K562 (cell line): ENCODE measurements around the gene CBLIF. TPM values are rescaled to one million over a fixed set of nuclear protein-coding genes. Genes with fewer than 3 reads are reported as not detected.

Source experiments
- C11orf30 ChIP-seq: fragments of 450-650 bp; IDR thresholded peaks from 2 replicates; pipeline ENCODE4 v1.6.1; 2016; ENCODE audit warnings: low read depth, mild to moderate bottlenecking
- CBX2 ChIP-seq: fragments of 200-600 bp; sonication (generic); IDR thresholded peaks from one replicate; pipeline ENCODE4 v1.6.1; 2012; ENCODE audit warnings: mild to moderate bottlenecking, low read length, inconsistent platforms; ENCODE audit not compliant: insufficient read depth, poor library complexity, severe bottlenecking
- CHD2 ChIP-seq: IDR thresholded peaks from 2 replicates; pipeline ENCODE4 v1.6.1; 2011; ENCODE audit warnings: low read depth, low read length
- EP400 ChIP-seq: fragments of 450-650 bp; IDR thresholded peaks from 2 replicates; pipeline ENCODE4 v1.6.1; 2017; ENCODE audit warnings: antibody characterized with exemption, mild to moderate bottlenecking, moderate library complexity
- HSF4 ChIP-seq: fragments of 250-450 bp; sonication (Bioruptor Pico); IDR thresholded peaks from 2 replicates; pipeline ENCODE4 v2.1.2; 2022; ENCODE audit warnings: mild to moderate bottlenecking, moderate library complexity, borderline replicate concordance
- SMAD1 ChIP-seq: fragments of 150-350 bp; IDR thresholded peaks from 2 replicates; pipeline ENCODE4 v1.6.1; 2014; ENCODE audit warnings: low read length, low read depth; ENCODE audit not compliant: partially characterized antibody
- SMAD4 ChIP-seq: fragments of 250-450 bp; sonication (Bioruptor Pico); conservative IDR thresholded peaks from 2 replicates; pipeline ENCODE4 v1.8.0; 2021; ENCODE audit warnings: inconsistent platforms, mild to moderate bottlenecking, moderate library complexity
- SUPT5H ChIP-seq: fragments of 450-650 bp; IDR thresholded peaks from 2 replicates; pipeline ENCODE4 v1.6.1; 2016
- ZNF143 ChIP-seq: sonication (generic); formaldehyde crosslinking; IDR thresholded peaks from 2 replicates; pipeline ENCODE4 v1.9.0; 2022; ENCODE audit warnings: mild to moderate bottlenecking, missing genetic modification reagents
- polyA plus RNA-seq, 8 experiments: library from polyadenylated mRNA; depleted of rRNA in 4 of 8; stranded (reverse) in 5 of 8; unstranded in 3 of 8; fragments of >200 nt; fragmentation: Nextera tagmentation in 2 of 8; fragmentation: Illumina TruSeq in 1 of 8; extraction: Ambion mirVana in 2 of 8; extraction: Trizol in 1 of 8; gene quantifications; 2 replicates each; pipeline versions ENCODE4 v1.2.1 to v1.2.3, GENCODE V29; 2011 to 2014; ENCODE audit warnings: inconsistent platforms in 1 of 8, missing spikeins in 1 of 8
- total RNA-seq, 7 experiments: library from RNA; depleted of rRNA in 6 of 7; stranded (reverse); fragments of >200 nt in 6 of 7; fragmentation: Illumina TruSeq in 2 of 7; extraction: Trizol in 2 of 7; gene quantifications; 2 replicates each; pipeline versions ENCODE4 v1.2.1 to v1.2.3, GENCODE V29; 2011 to 2021; ENCODE audit warnings: low replicate concordance in 1 of 7
- TF ChIP-seq, protein P1 (sequence below): sonication (generic); formaldehyde crosslinking; IDR thresholded peaks from 2 replicates; pipeline ENCODE4 v1.8.1; 2023; ENCODE audit warnings: mild to moderate bottlenecking, missing genetic modification reagents
- TF ChIP-seq, protein P2 (sequence below): sonication (generic); formaldehyde crosslinking; IDR thresholded peaks from 2 replicates; pipeline ENCODE4 v1.8.0; 2023; ENCODE audit warnings: missing genetic modification reagents, mild to moderate bottlenecking, borderline replicate concordance
- TF ChIP-seq, protein P3 (sequence below): sonication (generic); formaldehyde crosslinking; IDR thresholded peaks from 2 replicates; pipeline ENCODE4 v1.8.0; 2022; ENCODE audit warnings: missing genetic modification reagents, mild to moderate bottlenecking, moderate library complexity, borderline replicate concordance
- TF ChIP-seq, protein P4 (sequence below): fragments of 450-650 bp; IDR thresholded peaks from 2 replicates; pipeline ENCODE4 v1.6.1; 2016; ENCODE audit warnings: missing biosample characterization, missing genetic modification characterization
- TF ChIP-seq, protein P5 (sequence below): fragments of 450-650 bp; IDR thresholded peaks from 2 replicates; pipeline ENCODE4 v1.6.1; 2017; ENCODE audit warnings: antibody characterized with exemption, mild to moderate bottlenecking

The CBLIF gene
- total and polyA plus RNA-seq, 9 of the 15 experiments (the other 6 are each of a cell fraction or from before 2014, with no cell fraction given), result 0.07 to 0.83 (median 0.54) TPM

DNA sequence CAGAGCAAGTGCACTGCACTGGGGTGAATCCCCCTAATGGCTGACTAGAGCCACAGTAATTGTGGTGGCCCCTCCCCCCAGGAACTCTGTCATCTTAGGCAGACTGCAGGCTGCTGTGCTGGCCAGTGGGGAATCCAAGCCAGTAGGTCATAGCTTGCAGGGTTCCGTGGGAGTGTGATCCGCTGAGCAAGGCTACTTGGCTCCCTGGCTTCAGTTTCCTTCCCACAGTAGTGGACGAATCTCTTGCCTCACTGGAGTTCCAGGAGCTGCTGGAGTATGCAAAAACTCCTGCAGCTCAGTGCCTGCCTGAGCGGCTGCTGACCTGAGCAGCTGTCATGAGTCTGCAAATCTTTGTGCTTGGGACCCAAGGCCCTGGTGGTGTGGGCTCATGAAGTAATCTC is 46.5 kb upstream of the CBLIF start (continued):
- TF ChIP-seq, protein P1, sequence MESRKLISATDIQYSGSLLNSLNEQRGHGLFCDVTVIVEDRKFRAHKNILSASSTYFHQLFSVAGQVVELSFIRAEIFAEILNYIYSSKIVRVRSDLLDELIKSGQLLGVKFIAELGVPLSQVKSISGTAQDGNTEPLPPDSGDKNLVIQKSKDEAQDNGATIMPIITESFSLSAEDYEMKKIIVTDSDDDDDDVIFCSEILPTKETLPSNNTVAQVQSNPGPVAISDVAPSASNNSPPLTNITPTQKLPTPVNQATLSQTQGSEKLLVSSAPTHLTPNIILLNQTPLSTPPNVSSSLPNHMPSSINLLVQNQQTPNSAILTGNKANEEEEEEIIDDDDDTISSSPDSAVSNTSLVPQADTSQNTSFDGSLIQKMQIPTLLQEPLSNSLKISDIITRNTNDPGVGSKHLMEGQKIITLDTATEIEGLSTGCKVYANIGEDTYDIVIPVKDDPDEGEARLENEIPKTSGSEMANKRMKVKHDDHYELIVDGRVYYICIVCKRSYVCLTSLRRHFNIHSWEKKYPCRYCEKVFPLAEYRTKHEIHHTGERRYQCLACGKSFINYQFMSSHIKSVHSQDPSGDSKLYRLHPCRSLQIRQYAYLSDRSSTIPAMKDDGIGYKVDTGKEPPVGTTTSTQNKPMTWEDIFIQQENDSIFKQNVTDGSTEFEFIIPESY (CRISPR knock-in tag), result no peak
- TF ChIP-seq, protein P2, sequence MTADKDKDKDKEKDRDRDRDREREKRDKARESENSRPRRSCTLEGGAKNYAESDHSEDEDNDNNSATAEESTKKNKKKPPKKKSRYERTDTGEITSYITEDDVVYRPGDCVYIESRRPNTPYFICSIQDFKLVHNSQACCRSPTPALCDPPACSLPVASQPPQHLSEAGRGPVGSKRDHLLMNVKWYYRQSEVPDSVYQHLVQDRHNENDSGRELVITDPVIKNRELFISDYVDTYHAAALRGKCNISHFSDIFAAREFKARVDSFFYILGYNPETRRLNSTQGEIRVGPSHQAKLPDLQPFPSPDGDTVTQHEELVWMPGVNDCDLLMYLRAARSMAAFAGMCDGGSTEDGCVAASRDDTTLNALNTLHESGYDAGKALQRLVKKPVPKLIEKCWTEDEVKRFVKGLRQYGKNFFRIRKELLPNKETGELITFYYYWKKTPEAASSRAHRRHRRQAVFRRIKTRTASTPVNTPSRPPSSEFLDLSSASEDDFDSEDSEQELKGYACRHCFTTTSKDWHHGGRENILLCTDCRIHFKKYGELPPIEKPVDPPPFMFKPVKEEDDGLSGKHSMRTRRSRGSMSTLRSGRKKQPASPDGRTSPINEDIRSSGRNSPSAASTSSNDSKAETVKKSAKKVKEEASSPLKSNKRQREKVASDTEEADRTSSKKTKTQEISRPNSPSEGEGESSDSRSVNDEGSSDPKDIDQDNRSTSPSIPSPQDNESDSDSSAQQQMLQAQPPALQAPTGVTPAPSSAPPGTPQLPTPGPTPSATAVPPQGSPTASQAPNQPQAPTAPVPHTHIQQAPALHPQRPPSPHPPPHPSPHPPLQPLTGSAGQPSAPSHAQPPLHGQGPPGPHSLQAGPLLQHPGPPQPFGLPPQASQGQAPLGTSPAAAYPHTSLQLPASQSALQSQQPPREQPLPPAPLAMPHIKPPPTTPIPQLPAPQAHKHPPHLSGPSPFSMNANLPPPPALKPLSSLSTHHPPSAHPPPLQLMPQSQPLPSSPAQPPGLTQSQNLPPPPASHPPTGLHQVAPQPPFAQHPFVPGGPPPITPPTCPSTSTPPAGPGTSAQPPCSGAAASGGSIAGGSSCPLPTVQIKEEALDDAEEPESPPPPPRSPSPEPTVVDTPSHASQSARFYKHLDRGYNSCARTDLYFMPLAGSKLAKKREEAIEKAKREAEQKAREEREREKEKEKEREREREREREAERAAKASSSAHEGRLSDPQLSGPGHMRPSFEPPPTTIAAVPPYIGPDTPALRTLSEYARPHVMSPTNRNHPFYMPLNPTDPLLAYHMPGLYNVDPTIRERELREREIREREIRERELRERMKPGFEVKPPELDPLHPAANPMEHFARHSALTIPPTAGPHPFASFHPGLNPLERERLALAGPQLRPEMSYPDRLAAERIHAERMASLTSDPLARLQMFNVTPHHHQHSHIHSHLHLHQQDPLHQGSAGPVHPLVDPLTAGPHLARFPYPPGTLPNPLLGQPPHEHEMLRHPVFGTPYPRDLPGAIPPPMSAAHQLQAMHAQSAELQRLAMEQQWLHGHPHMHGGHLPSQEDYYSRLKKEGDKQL (CRISPR knock-in tag), result no peak
- TF ChIP-seq HSF4 (no peak), EP400 (peak; percentile 11; the same call in 1 of the 2 replicates), SMAD4 (CRISPR knock-in tag) (0 out of 2 replicates have a peak, but pooled peaks have one; percentile 39), C11orf30 (peak; percentile 84), ZNF143 (CRISPR knock-in tag) (no peak), CBX2 (no peak), SUPT5H (no peak), CHD2 (no peak), SMAD1 (no peak)
- TF ChIP-seq, protein P3, sequence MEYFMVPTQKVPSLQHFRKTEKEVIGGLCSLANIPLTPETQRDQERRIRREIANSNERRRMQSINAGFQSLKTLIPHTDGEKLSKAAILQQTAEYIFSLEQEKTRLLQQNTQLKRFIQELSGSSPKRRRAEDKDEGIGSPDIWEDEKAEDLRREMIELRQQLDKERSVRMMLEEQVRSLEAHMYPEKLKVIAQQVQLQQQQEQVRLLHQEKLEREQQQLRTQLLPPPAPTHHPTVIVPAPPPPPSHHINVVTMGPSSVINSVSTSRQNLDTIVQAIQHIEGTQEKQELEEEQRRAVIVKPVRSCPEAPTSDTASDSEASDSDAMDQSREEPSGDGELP, result no peak; the same call in none of the 2 replicates
- TF ChIP-seq, protein P4, sequence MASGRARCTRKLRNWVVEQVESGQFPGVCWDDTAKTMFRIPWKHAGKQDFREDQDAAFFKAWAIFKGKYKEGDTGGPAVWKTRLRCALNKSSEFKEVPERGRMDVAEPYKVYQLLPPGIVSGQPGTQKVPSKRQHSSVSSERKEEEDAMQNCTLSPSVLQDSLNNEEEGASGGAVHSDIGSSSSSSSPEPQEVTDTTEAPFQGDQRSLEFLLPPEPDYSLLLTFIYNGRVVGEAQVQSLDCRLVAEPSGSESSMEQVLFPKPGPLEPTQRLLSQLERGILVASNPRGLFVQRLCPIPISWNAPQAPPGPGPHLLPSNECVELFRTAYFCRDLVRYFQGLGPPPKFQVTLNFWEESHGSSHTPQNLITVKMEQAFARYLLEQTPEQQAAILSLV (tag), result no peak
- TF ChIP-seq, protein P5, sequence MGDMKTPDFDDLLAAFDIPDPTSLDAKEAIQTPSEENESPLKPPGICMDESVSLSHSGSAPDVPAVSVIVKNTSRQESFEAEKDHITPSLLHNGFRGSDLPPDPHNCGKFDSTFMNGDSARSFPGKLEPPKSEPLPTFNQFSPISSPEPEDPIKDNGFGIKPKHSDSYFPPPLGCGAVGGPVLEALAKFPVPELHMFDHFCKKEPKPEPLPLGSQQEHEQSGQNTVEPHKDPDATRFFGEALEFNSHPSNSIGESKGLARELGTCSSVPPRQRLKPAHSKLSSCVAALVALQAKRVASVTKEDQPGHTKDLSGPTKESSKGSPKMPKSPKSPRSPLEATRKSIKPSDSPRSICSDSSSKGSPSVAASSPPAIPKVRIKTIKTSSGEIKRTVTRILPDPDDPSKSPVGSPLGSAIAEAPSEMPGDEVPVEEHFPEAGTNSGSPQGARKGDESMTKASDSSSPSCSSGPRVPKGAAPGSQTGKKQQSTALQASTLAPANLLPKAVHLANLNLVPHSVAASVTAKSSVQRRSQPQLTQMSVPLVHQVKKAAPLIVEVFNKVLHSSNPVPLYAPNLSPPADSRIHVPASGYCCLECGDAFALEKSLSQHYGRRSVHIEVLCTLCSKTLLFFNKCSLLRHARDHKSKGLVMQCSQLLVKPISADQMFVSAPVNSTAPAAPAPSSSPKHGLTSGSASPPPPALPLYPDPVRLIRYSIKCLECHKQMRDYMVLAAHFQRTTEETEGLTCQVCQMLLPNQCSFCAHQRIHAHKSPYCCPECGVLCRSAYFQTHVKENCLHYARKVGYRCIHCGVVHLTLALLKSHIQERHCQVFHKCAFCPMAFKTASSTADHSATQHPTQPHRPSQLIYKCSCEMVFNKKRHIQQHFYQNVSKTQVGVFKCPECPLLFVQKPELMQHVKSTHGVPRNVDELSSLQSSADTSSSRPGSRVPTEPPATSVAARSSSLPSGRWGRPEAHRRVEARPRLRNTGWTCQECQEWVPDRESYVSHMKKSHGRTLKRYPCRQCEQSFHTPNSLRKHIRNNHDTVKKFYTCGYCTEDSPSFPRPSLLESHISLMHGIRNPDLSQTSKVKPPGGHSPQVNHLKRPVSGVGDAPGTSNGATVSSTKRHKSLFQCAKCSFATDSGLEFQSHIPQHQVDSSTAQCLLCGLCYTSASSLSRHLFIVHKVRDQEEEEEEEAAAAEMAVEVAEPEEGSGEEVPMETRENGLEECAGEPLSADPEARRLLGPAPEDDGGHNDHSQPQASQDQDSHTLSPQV, result peak; percentile 59
